Common myeloid progenitor, CD34-positive (primary cell): Measurements from ENCODE around the gene ASTN1.

Experiments
- CTCF ChIA-PET: fragments of 350-600 bp; sonication (Branson Sonifier 250); formaldehyde crosslinking; loops from one replicate; lab custom pipeline; 2021; ENCODE audit warnings: antibody characterized with exemption; lab: Charles Lee
- POLR2A ChIA-PET: fragments of 350-600 bp; sonication (Branson Sonifier 250); formaldehyde crosslinking; loops from one replicate; lab custom pipeline; 2021; ENCODE audit warnings: antibody characterized with exemption; lab: Charles Lee
- DNase-seq, 3 donors: peaks; one replicate each; pipeline versions ENCODE4 v3.0.0 to v3.0.0-alpha.2; 2013
- H3K27ac ChIP-seq, 2 experiments: 1 replicate in 1 of 2; 2 replicates in 1 of 2; pipeline ENCODE4 v1.7.0; 2013; ENCODE audit warnings: inconsistent platforms in 2 of 2, low read length in 2 of 2, mild to moderate bottlenecking in 2 of 2, low read depth in 1 of 2, moderate library complexity in 1 of 2; ENCODE audit not compliant: severe bottlenecking in 2 of 2, insufficient read depth in 1 of 2, poor library complexity in 1 of 2
- H3K27me3 ChIP-seq, 5 experiments: replicated peaks in 2 of 5; 1 replicate in 3 of 5; 2 replicates in 2 of 5; pipeline versions ENCODE4 v1.6.1 to v1.7.0; 2013; ENCODE audit warnings: low read length in 4 of 5, mild to moderate bottlenecking in 2 of 5, moderate library complexity in 2 of 5, inconsistent platforms in 1 of 5; ENCODE audit not compliant: insufficient read depth in 5 of 5, control insufficient read depth in 4 of 5
- H3K36me3 ChIP-seq, 4 experiments: 1 replicate in 2 of 4; 2 replicates in 2 of 4; pipeline versions ENCODE4 v1.6.1 to v1.7.0; 2013; ENCODE audit warnings: low read length in 3 of 4, control low read depth in 1 of 4, mild to moderate bottlenecking in 1 of 4; ENCODE audit not compliant: control insufficient read depth in 4 of 4, insufficient read depth in 4 of 4
- H3K4me1 ChIP-seq, 4 experiments: 1 replicate in 3 of 4; 2 replicates in 1 of 4; pipeline versions ENCODE4 v1.6.1 to v1.7.1; 2013; ENCODE audit warnings: low read length in 3 of 4, mild to moderate bottlenecking in 3 of 4, control low read depth in 1 of 4, inconsistent platforms in 1 of 4, moderate library complexity in 1 of 4; ENCODE audit not compliant: control insufficient read depth in 4 of 4, insufficient read depth in 4 of 4; ENCODE audit errors: control extremely low read depth in 1 of 4
- H3K4me3 ChIP-seq, 7 experiments: 1 replicate in 4 of 7; 2 replicates in 3 of 7; pipeline versions ENCODE4 v1.5.1 to v1.7.0; 2013; ENCODE audit warnings: mild to moderate bottlenecking in 7 of 7, low read length in 6 of 7, moderate library complexity in 6 of 7, inconsistent platforms in 2 of 7, low read depth in 2 of 7, control low read depth in 1 of 7; ENCODE audit not compliant: insufficient read depth in 4 of 7, control insufficient read depth in 1 of 7; ENCODE audit errors: extremely low read depth in 1 of 7
- H3K9me3 ChIP-seq, 5 experiments: 1 replicate in 4 of 5; 2 replicates in 1 of 5; pipeline versions ENCODE4 v1.6.1 to v1.7.1; 2013; ENCODE audit warnings: low read length in 4 of 5, mild to moderate bottlenecking in 2 of 5, inconsistent platforms in 1 of 5, low read depth in 1 of 5, moderate library complexity in 1 of 5; ENCODE audit not compliant: control insufficient read depth in 4 of 5, insufficient read depth in 2 of 5; ENCODE audit errors: control extremely low read depth in 1 of 5
- WGBS: methylation state at CpG from one replicate; pipeline ENCODE4 v1.1.5; 2013; ENCODE audit not compliant: insufficient coverage; 5-methylcytosine and 5-hydroxymethylcytosine counted together

Gene ASTN1

GRCh38 chr1:177010211-177010825, 154.2 kb downstream of the ASTN1 start:
- peaks cover 0 to 2% (median 0%) of the 10 kb centered on the region in 5 experiments for H3K9me3 ChIP-seq
- DNase-seq, result no peak
- H3K36me3 ChIP-seq, result no peaks in the 10 kb centered on the region
- POLR2A ChIA-PET, result no interaction called here
- H3K27ac ChIP-seq, result no peak overlapping the region
- no peaks in the 10 kb centered on the region for H3K4me1 ChIP-seq
- no peak overlapping the region for H3K4me3 ChIP-seq
- no peaks in the 10 kb centered on the region for H3K27me3 ChIP-seq
- CTCF ChIA-PET, result no interaction called here
- WGBS, result no CpG with 5 or more reads among the region's 1 CpG

GRCh38 chr1:177008653-177009052, 155.9 kb downstream of the ASTN1 start:
- ChIA-PET POLR2A (no interaction called here), CTCF (no interaction called here)

DNA sequence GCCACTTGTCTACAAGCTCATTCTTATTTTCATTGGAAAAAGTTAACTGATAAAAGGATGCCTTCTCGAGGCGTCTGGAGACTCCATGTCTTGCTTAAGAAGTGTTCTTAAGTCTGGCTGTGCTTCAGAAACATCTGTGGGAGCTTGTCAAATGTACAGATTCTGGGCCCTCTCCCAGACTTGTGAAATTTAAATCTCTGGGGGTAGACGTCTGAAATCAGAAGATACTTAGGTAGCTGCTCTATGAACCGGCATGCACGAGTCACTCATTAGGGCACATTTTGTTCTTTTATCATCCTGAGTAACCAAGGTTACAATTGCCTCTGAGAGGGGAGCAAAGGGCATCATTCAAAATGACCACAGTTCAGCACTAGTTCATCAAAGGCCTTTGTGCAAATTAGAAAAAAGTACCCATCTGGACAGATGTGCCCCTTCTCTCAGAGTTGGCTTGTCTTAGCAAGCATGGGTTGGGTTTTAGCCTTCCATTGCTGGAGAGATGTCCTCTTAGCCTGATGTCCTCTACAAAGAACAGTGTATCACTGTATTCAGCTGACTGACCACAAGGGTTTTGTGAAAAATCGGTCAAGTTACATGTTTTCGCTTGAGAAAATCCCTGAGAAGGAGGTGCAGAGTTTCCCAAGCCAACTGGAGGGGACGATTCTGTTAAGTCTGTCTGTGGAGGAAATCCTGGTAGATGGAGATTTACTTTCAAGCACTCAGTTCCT, 156.9 kb downstream of the ASTN1 start:
- no peak overlapping the region for H3K4me3 ChIP-seq
- CTCF ChIA-PET, result no interaction called here
- H3K9me3 ChIP-seq, result peaks cover 0 to 2% (median 0%) of the 10 kb centered on the region in 5 experiments
- H3K36me3 ChIP-seq, result no peaks in the 10 kb centered on the region
- WGBS, result 75% methylated on average over 8 of the region's 8 CpGs
- no peaks in the 10 kb centered on the region for H3K27me3 ChIP-seq
- H3K4me1 ChIP-seq, result no peaks in the 10 kb centered on the region
- no peak for DNase-seq
- POLR2A ChIA-PET, result no interaction called here
- H3K27ac ChIP-seq, result no peak overlapping the region

More at GRCh38 chr1:177008653-177009052, 155.9 kb downstream of the ASTN1 start:
- Histone ChIP-seq H3K36me3 (no peaks in the 10 kb centered on the region), H3K4me1 (no peaks in the 10 kb centered on the region), H3K4me3 (no peak overlapping the region), H3K27me3 (no peaks in the 10 kb centered on the region), H3K9me3 (peaks cover 0 to 2% (median 0%) of the 10 kb centered on the region in 5 experiments), H3K27ac (no peak overlapping the region)
- DNase-seq, result no peak
- 93% methylated on average over 3 of the region's 3 CpGs for WGBS

GRCh38 chr1:177002891-177003290, 161.6 kb downstream of the ASTN1 start:
- H3K36me3 ChIP-seq, result no peaks in the 10 kb centered on the region
- H3K27ac ChIP-seq, result no peak overlapping the region
- H3K9me3 ChIP-seq, result peaks cover 0 to 2% (median 0%) of the 10 kb centered on the region in 5 experiments
- ChIA-PET POLR2A (no interaction called here), CTCF (interaction anchor here (1.3 kb wide), 1 partner anchor 943 kb away, joined by 3 read pairs; no protein-coding TSS in a partner anchor)
- no peaks in the 10 kb centered on the region for H3K4me1 ChIP-seq
- DNase-seq, result no peak
- no peaks in the 10 kb centered on the region for H3K27me3 ChIP-seq
- H3K4me3 ChIP-seq, result no peak overlapping the region
- WGBS, result 75% methylated on average over 2 of the region's 5 CpGs

- no peaks in the 10 kb centered on the region for H3K27me3 ChIP-seq
- ChIA-PET CTCF (no interaction called here), POLR2A (no interaction called here)
- H3K4me3 ChIP-seq, result no peak overlapping the region
- WGBS, result 86% methylated on average over 2 of the region's 2 CpGs
- DNase-seq, result no peak
- H3K27ac ChIP-seq, result no peak overlapping the region
- no peaks in the 10 kb centered on the region for H3K4me1 ChIP-seq
- H3K36me3 ChIP-seq, result no peaks in the 10 kb centered on the region
- no peaks in the 10 kb centered on the region for H3K9me3 ChIP-seq
Measured at GRCh38 chr1:177001556-177001955, 163.0 kb downstream of the ASTN1 start.

- no peak for DNase-seq
- no peaks in the 10 kb centered on the region for H3K27me3 ChIP-seq
- H3K9me3 ChIP-seq, result no peaks in the 10 kb centered on the region
- 89% methylated on average over 3 of the region's 5 CpGs for WGBS
- no peaks in the 10 kb centered on the region for H3K36me3 ChIP-seq
- H3K4me1 ChIP-seq, result no peaks in the 10 kb centered on the region
- no peak overlapping the region for H3K27ac ChIP-seq
- POLR2A ChIA-PET, result interaction anchor here (0.6 kb wide), 1 partner anchor 118 kb away, joined by 3 read pairs; no protein-coding TSS in a partner anchor
- CTCF ChIA-PET, result no interaction called here
- H3K4me3 ChIP-seq, result no peak overlapping the region
Measured at GRCh38 chr1:176998183-176998795, 166.2 kb downstream of the ASTN1 start.
